GM12878 (cell line): ENCODE results near the gene GSS.

ENCODE experiments used
- CHD4 ChIP-seq: fragments of 200-600 bp; sonication (generic); IDR thresholded peaks from 2 replicates; pipeline ENCODE4 v1.6.1; 2016; ENCODE audit warnings: mild to moderate bottlenecking
- CTCF ChIP-seq, 3 experiments: IDR thresholded peaks in 2 of 3; conservative IDR thresholded peaks in 1 of 3; 2 replicates each; pipeline ENCODE4 v1.5.1; 2011; ENCODE audit warnings: low read depth in 3 of 3, low read length in 3 of 3, mild to moderate bottlenecking in 3 of 3, control low read depth in 2 of 3, moderate library complexity in 2 of 3, inconsistent platforms in 1 of 3, mixed read lengths in 1 of 3; ENCODE audit not compliant: control insufficient read depth in 2 of 3, insufficient read depth in 1 of 3; ENCODE audit errors: extremely low read depth in 1 of 3
- KDM1A ChIP-seq: fragments of 200-600 bp; sonication (generic); IDR thresholded peaks from 2 replicates; pipeline ENCODE4 v1.6.1; 2016; ENCODE audit warnings: borderline replicate concordance
- RAD51 ChIP-seq: fragments of 450-650 bp; IDR thresholded peaks from 2 replicates; pipeline ENCODE4 v1.6.1; 2016; ENCODE audit warnings: moderate library complexity, mild to moderate bottlenecking, inconsistent platforms
- REST ChIP-seq: IDR thresholded peaks from 2 replicates; pipeline ENCODE4 v1.6.1; 2012; ENCODE audit warnings: mild to moderate bottlenecking, low read depth, low read length
- TAF1 ChIP-seq: IDR thresholded peaks from 2 replicates; pipeline ENCODE4 v1.6.1; 2011; ENCODE audit warnings: mild to moderate bottlenecking, low read depth, low read length, borderline replicate concordance
- TCF12 ChIP-seq: IDR thresholded peaks from 2 replicates; pipeline ENCODE4 v1.6.1; 2011; ENCODE audit warnings: low read depth, mild to moderate bottlenecking, low read length

- TF ChIP-seq TCF12 (no peak), CTCF (IDR thresholded peaks at IDR 0.05 in 2 of 3, conservative IDR thresholded peaks at IDR 0.05 in 1 of 3; ENCODE audit: control insufficient read depth in 2 of 3, extremely low read depth in 1 of 3, insufficient read depth in 1 of 3, low read depth in 3 of 3, low read length in 3 of 3) (no peak), KDM1A (no peak), TAF1 (no peak), RAD51 (no peak), REST (no peak), CHD4 (no peak)
Observed at GRCh38 chr20:35003211-35004031, 47.8 kb upstream of the GSS start.
